ENCODE measurements around the gene KIAA0319L. TPM values are rescaled to one million over a fixed set of nuclear protein-coding genes. Genes with fewer than 3 reads are reported as not detected.

The KIAA0319L gene
- total and polyA plus RNA-seq, 2 experiments from 2014 or later: 27.2 to 75.1 TPM

DNA sequence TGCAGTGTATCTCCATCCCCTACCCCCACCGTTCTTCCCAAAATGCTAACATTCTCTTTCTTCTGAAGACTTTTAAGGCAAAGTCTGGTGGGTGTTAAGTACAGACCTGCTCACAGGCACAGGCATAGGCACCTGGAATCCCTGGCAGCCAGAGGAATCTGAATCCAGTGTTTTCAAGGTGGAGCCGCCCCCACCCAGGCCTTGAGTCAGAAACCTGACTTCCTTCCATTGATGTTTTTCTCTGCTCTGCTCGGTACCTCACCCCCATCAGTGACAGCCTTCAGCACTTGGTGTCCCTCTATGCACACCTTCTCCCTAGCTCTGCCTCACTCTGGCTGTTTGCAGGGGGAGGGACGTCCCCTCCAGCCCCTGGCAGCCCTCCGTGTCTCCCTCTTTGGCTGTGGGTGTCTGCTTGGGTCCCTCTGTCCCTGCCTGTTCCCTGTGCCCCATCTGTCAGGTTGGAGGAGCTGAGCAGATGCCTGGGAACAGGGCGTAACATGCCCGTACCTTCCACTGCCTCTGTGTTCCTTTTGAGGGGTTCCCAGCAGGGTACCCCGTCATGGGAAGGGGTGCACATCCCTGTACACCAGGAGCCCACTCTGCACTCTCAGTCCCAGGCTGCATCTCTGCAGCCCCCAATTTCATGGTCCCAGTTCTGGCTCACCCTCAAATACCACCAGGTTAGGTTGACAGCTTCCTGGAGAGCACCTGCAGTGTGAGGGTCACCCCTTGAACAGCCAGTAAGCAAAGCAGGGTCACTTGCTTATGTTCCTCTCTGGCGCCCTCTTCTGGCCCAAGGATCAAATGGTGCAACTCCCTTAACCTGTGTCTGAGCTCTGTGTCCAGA, 7.1 kb upstream of the KIAA0319L start:
- H3K27ac Mint-ChIP-seq: peak overlapping the region; percentile 60

DNA sequence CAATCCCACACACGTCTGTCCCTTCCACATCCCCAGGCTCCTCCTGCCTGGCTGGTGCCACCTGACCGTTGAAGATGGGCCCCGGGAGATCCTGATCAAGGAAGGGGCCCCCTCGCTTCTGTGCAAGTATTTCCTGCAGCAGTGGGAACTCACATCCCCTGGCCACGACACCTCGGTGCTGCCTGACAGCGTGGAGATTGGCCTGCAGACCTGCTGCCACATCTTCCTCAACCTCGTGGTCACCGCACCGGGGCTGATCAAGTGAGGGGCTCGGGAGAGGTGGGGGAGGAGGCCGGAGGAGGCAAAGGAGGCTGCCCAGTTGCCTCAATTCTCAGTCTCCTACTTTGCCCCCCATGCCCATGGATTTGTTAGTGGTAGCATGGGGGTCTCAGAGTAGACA, 6.0 kb upstream of the KIAA0319L start:
- H2AFZ ChIP-seq: no peak overlapping the region
- peaks cover 16% of the 10 kb centered on the region for H3K4me1 Mint-ChIP-seq
- no peaks in the 10 kb centered on the region for H3K79me2 ChIP-seq (replicated peaks; ENCODE audit: insufficient read depth)
- peaks cover under 1% of the 10 kb centered on the region; the same call in 2 of the 3 replicates for H3K9me3 Mint-ChIP-seq
- peaks cover 5% of the 10 kb centered on the region; the same call in 1 of the 2 replicates for H3K27me3 ChIP-seq (ENCODE audit: insufficient read depth)
- no peak for TF ChIP-seq EZH2 (IDR thresholded peaks at IDR 0.05; ENCODE audit: low read depth, unreplicated experiment)
- TF ChIP-seq, protein P1, sequence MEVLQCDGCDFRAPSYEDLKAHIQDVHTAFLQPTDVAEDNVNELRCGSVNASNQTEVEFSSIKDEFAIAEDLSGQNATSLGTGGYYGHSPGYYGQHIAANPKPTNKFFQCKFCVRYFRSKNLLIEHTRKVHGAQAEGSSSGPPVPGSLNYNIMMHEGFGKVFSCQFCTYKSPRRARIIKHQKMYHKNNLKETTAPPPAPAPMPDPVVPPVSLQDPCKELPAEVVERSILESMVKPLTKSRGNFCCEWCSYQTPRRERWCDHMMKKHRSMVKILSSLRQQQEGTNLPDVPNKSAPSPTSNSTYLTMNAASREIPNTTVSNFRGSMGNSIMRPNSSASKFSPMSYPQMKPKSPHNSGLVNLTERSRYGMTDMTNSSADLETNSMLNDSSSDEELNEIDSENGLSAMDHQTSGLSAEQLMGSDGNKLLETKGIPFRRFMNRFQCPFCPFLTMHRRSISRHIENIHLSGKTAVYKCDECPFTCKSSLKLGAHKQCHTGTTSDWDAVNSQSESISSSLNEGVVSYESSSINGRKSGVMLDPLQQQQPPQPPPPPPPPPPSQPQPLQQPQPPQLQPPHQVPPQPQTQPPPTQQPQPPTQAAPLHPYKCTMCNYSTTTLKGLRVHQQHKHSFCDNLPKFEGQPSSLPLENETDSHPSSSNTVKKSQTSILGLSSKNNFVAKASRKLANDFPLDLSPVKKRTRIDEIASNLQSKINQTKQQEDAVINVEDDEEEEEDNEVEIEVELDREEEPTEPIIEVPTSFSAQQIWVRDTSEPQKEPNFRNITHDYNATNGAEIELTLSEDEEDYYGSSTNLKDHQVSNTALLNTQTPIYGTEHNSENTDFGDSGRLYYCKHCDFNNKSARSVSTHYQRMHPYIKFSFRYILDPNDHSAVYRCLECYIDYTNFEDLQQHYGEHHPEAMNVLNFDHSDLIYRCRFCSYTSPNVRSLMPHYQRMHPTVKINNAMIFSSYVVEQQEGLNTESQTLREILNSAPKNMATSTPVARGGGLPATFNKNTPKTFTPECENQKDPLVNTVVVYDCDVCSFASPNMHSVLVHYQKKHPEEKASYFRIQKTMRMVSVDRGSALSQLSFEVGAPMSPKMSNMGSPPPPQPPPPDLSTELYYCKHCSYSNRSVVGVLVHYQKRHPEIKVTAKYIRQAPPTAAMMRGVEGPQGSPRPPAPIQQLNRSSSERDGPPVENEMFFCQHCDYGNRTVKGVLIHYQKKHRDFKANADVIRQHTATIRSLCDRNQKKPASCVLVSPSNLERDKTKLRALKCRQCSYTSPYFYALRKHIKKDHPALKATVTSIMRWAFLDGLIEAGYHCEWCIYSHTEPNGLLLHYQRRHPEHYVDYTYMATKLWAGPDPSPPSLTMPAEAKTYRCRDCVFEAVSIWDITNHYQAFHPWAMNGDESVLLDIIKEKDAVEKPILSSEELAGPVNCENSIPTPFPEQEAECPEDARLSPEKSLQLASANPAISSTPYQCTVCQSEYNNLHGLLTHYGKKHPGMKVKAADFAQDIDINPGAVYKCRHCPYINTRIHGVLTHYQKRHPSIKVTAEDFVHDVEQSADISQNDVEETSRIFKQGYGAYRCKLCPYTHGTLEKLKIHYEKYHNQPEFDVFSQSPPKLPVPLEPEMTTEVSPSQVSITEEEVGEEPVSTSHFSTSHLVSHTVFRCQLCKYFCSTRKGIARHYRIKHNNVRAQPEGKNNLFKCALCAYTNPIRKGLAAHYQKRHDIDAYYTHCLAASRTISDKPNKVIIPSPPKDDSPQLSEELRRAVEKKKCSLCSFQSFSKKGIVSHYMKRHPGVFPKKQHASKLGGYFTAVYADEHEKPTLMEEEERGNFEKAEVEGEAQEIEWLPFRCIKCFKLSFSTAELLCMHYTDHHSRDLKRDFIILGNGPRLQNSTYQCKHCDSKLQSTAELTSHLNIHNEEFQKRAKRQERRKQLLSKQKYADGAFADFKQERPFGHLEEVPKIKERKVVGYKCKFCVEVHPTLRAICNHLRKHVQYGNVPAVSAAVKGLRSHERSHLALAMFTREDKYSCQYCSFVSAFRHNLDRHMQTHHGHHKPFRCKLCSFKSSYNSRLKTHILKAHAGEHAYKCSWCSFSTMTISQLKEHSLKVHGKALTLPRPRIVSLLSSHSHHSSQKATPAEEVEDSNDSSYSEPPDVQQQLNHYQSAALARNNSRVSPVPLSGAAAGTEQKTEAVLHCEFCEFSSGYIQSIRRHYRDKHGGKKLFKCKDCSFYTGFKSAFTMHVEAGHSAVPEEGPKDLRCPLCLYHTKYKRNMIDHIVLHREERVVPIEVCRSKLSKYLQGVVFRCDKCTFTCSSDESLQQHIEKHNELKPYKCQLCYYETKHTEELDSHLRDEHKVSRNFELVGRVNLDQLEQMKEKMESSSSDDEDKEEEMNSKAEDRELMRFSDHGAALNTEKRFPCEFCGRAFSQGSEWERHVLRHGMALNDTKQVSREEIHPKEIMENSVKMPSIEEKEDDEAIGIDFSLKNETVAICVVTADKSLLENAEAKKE (CRISPR knock-in tag; IDR thresholded peaks at IDR 0.05): no peak
- H3K4me1 ChIP-seq (ENCODE audit: insufficient read depth): peaks cover 7% of the 10 kb centered on the region; the same call in 1 of the 2 replicates
- H4K20me1 ChIP-seq (replicated peaks; ENCODE audit: insufficient read depth): peaks cover 14% of the 10 kb centered on the region; the same call in 1 of the 2 replicates
- H3K36me3 ChIP-seq (ENCODE audit: insufficient read depth): no peaks in the 10 kb centered on the region; the same call in 1 of the 2 replicates
- H3K9me2 ChIP-seq (ENCODE audit: insufficient read depth): no peaks in the 10 kb centered on the region
- H3K36me3 Mint-ChIP-seq (ENCODE audit: low read depth): peaks cover 52% of the 10 kb centered on the region
- H3K27me3 Mint-ChIP-seq (ENCODE audit: insufficient read depth, low read depth, poor library complexity): peaks cover 14% of the 10 kb centered on the region
- H3K27ac ChIP-seq (ENCODE audit: low read depth): no peak overlapping the region
- no peak for DNase-seq (ENCODE audit: low spot score)
- no peak overlapping the region for H3K27ac Mint-ChIP-seq
- no peak overlapping the region for H3K4me3 ChIP-seq
- no peak overlapping the region for H3K4me3 Mint-ChIP-seq
- H3F3A ChIP-seq (replicated peaks; ENCODE audit: low read depth): 0 out of 2 replicates have a peak, but pooled peaks cover 6% of the 10 kb centered on the region
- no peak overlapping the region for H3K4me2 ChIP-seq
- no peak for ATAC-seq

More for the DNA sequence above, 7.1 kb upstream of the KIAA0319L start:
- Histone ChIP-seq H3K4me2 (no peak overlapping the region), H3K4me1 (ENCODE audit: insufficient read depth) (no peaks in the 10 kb centered on the region), H3K9me2 (ENCODE audit: insufficient read depth) (no peaks in the 10 kb centered on the region), H3K4me3 (no peak overlapping the region), H3K36me3 (ENCODE audit: insufficient read depth) (no peaks in the 10 kb centered on the region; the same call in 1 of the 2 replicates), H3K27me3 (ENCODE audit: insufficient read depth) (peaks cover 13% of the 10 kb centered on the region), H4K20me1 (replicated peaks; ENCODE audit: insufficient read depth) (peaks cover 14% of the 10 kb centered on the region; the same call in 1 of the 2 replicates), H3F3A (replicated peaks; ENCODE audit: low read depth) (0 out of 2 replicates have a peak, but pooled peaks cover 12% of the 10 kb centered on the region), H3K27ac (ENCODE audit: low read depth) (no peak overlapping the region), H3K79me2 (replicated peaks; ENCODE audit: insufficient read depth) (no peaks in the 10 kb centered on the region), H2AFZ (no peak overlapping the region)
- DNase-seq (ENCODE audit: low spot score): peak; percentile 92
- peak; percentile 83 for ATAC-seq
- Mint-ChIP-seq H3K4me1 (peaks cover 17% of the 10 kb centered on the region), H3K4me3 (no peak overlapping the region), H3K9me3 (no peaks in the 10 kb centered on the region; the same call in 1 of the 3 replicates), H3K36me3 (ENCODE audit: low read depth) (peaks cover 52% of the 10 kb centered on the region), H3K27me3 (ENCODE audit: insufficient read depth, low read depth, poor library complexity) (peaks cover 14% of the 10 kb centered on the region)
- TF ChIP-seq EZH2 (IDR thresholded peaks at IDR 0.05; ENCODE audit: low read depth, unreplicated experiment): no peak
- TF ChIP-seq, protein P2, sequence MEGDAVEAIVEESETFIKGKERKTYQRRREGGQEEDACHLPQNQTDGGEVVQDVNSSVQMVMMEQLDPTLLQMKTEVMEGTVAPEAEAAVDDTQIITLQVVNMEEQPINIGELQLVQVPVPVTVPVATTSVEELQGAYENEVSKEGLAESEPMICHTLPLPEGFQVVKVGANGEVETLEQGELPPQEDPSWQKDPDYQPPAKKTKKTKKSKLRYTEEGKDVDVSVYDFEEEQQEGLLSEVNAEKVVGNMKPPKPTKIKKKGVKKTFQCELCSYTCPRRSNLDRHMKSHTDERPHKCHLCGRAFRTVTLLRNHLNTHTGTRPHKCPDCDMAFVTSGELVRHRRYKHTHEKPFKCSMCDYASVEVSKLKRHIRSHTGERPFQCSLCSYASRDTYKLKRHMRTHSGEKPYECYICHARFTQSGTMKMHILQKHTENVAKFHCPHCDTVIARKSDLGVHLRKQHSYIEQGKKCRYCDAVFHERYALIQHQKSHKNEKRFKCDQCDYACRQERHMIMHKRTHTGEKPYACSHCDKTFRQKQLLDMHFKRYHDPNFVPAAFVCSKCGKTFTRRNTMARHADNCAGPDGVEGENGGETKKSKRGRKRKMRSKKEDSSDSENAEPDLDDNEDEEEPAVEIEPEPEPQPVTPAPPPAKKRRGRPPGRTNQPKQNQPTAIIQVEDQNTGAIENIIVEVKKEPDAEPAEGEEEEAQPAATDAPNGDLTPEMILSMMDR (conservative IDR thresholded peaks at IDR 0.05; ENCODE audit: low read depth in 2 of 2): peak; percentile 78 to 93

Data from GM23338 (cell line).